ENCODE measurements around the gene OCRL. TPM values are rescaled to one million over a fixed set of nuclear protein-coding genes. Genes with fewer than 3 reads are reported as not detected.

Gene OCRL
- polyA plus RNA-seq, 1 donor (not counting 4 experiments of a cell fraction or from before 2014, with no cell fraction given): 27.9 TPM

DNA sequence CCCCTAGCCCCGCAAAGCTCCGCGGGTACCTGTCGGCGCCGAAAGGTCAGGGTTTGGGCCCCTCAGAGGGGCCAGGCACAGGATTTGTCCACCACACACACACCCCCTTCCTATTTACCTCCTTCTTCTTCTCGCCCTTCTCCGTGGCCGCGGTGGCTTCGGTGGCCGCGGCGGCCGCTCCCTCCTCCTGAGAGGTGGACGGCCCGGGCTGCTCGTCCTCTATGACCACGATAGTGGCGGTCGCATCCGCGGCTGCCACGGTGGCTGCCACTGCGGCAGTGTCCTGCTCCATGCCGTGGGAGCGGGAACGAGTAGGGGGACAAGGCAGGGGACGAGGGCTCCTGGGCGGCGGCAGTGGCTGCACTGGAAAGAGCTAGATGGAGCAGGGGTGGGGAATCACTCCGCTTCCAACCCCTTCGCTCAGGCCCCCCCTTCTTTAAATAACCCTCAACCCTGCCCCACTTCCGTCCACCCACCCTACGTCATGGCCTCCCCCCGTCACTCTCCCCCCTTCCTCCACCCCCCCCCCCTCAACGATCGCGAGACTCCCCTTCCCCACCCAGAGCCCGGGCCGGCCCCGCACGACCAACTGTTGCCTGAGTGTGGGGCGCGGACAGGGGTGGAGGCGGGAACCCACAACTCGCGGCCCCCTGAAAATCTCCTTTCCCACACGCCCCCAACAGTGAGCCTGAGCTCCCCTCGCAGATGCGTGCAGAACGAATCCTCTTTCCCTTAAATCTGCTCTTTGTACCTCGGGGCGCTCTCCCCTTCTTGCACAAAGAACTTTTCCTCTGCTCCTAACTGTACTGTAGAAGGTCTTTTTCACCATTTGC, 16.8 kb upstream of the OCRL start, which contains the start of gene SMARCA1:
Gene SMARCA1 (minus strand): TSS at position 412 of the 833 bp plus-strand sequence. CDS start 120 bp downstream, at position 292.
- Histone ChIP-seq H3K4me2 (ENCODE audit: control insufficient read depth, extremely low read depth, insufficient read depth, low read depth, low read length) (peak within 1 kb of the TSS; percentile 54), H3K27me3 (ENCODE audit: control insufficient read depth, extremely low read depth, insufficient read depth, low read length) (no peaks in the 10 kb centered on the region), H3K9me1 (ENCODE audit: control insufficient read depth, extremely low read depth, insufficient read depth, low read length) (no peaks in the 10 kb centered on the region), H3K4me3 (ENCODE audit: control insufficient read depth in 2 of 3, extremely low read depth in 1 of 3, insufficient read depth in 2 of 3, low read depth in 1 of 3, low read length in 3 of 3) (peak within 1 kb of the TSS; percentile 61 to 70 (median 64)), H3K9me3 (ENCODE audit: control insufficient read depth, low read depth, low read length) (no peaks in the 10 kb centered on the region), H4K20me1 (ENCODE audit: control insufficient read depth, extremely low read depth, insufficient read depth, low read length) (no peaks in the 10 kb centered on the region), H3K4me1 (ENCODE audit: control insufficient read depth, extremely low read depth, insufficient read depth, low read length) (no peaks in the 10 kb centered on the region), H3K27ac (ENCODE audit: control insufficient read depth, insufficient read depth, low read length) (no peak within 1 kb of the TSS), H3K9ac (ENCODE audit: control insufficient read depth, extremely low read depth, insufficient read depth, low read length) (peak within 1 kb of the TSS; percentile 57), H3K36me3 (ENCODE audit: control insufficient read depth in 2 of 2, extremely low read depth in 1 of 2, insufficient read depth in 2 of 2, low read length in 2 of 2) (no peaks in the 10 kb centered on the region), H2AFZ (ENCODE audit: control insufficient read depth, low read length) (peak within 1 kb of the TSS; percentile 76), H3K79me2 (ENCODE audit: control insufficient read depth, insufficient read depth, low read length) (peaks cover 6% of the 10 kb centered on the region)
- dilution Hi-C loops (cut with MboI; ENCODE audit: extremely low pct_ligation_motif_present, low sequenced_read_pairs): no loop called here
- DNase-seq (ENCODE audit: low read depth, low spot score) (no peak), FAIRE-seq (no peak)
- TF ChIP-seq, protein P1, sequence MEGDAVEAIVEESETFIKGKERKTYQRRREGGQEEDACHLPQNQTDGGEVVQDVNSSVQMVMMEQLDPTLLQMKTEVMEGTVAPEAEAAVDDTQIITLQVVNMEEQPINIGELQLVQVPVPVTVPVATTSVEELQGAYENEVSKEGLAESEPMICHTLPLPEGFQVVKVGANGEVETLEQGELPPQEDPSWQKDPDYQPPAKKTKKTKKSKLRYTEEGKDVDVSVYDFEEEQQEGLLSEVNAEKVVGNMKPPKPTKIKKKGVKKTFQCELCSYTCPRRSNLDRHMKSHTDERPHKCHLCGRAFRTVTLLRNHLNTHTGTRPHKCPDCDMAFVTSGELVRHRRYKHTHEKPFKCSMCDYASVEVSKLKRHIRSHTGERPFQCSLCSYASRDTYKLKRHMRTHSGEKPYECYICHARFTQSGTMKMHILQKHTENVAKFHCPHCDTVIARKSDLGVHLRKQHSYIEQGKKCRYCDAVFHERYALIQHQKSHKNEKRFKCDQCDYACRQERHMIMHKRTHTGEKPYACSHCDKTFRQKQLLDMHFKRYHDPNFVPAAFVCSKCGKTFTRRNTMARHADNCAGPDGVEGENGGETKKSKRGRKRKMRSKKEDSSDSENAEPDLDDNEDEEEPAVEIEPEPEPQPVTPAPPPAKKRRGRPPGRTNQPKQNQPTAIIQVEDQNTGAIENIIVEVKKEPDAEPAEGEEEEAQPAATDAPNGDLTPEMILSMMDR (optimal IDR thresholded peaks at IDR 0.05 in 1 of 3, IDR thresholded peaks at IDR 0.05 in 1 of 3, conservative IDR thresholded peaks at IDR 0.05 in 1 of 3; ENCODE audit: extremely low read depth in 1 of 3, insufficient read depth in 2 of 3, low read length in 3 of 3): no peak
- no peak for TF ChIP-seq EZH2 (IDR thresholded peaks at IDR 0.05; ENCODE audit: low read length)

DNA sequence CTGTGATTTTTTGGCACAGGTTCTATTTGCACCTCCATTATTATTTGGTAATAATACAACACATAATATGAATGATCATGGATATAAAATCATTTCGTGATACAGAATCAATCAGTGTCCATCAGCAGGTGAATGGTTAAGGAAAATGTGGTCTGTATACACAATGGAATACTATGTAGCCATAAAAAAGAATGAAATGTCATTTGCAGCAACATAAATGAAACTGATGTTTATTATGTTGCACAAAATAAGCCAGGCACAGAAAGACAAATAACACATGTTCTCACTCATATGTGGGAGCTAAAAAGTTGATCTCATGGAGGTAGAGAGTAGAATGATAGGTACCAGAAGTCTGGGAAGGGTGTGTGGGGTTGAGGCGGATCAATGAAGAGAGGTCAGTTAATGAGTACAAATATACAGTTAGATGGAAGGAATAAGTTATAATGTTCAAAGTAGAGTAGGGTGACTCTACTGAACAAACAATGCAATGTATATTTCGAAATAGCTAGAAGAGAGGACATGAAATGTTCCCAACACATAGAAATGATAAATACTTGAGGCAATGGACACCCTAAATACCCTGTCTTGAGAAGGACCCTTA, 15.7 kb upstream of the OCRL start:
- Histone ChIP-seq H3K79me2 (ENCODE audit: control insufficient read depth, insufficient read depth, low read length) (peaks cover 6% of the 10 kb centered on the region), H3K4me3 (ENCODE audit: control insufficient read depth in 2 of 3, extremely low read depth in 1 of 3, insufficient read depth in 2 of 3, low read depth in 1 of 3, low read length in 3 of 3) (no peak overlapping the region), H3K9me1 (ENCODE audit: control insufficient read depth, extremely low read depth, insufficient read depth, low read length) (no peaks in the 10 kb centered on the region), H3K4me2 (ENCODE audit: control insufficient read depth, extremely low read depth, insufficient read depth, low read depth, low read length) (no peak overlapping the region), H3K27ac (ENCODE audit: control insufficient read depth, insufficient read depth, low read length) (no peak overlapping the region), H3K9ac (ENCODE audit: control insufficient read depth, extremely low read depth, insufficient read depth, low read length) (no peak overlapping the region), H3K9me3 (ENCODE audit: control insufficient read depth, low read depth, low read length) (no peaks in the 10 kb centered on the region), H3K4me1 (ENCODE audit: control insufficient read depth, extremely low read depth, insufficient read depth, low read length) (no peaks in the 10 kb centered on the region), H3K36me3 (ENCODE audit: control insufficient read depth in 2 of 2, extremely low read depth in 1 of 2, insufficient read depth in 2 of 2, low read length in 2 of 2) (no peaks in the 10 kb centered on the region), H2AFZ (ENCODE audit: control insufficient read depth, low read length) (no peak overlapping the region), H3K27me3 (ENCODE audit: control insufficient read depth, extremely low read depth, insufficient read depth, low read length) (no peaks in the 10 kb centered on the region), H4K20me1 (ENCODE audit: control insufficient read depth, extremely low read depth, insufficient read depth, low read length) (no peaks in the 10 kb centered on the region)
- no peak for DNase-seq (ENCODE audit: low read depth, low spot score)
- TF ChIP-seq, protein P1 (optimal IDR thresholded peaks at IDR 0.05 in 1 of 3, IDR thresholded peaks at IDR 0.05 in 1 of 3, conservative IDR thresholded peaks at IDR 0.05 in 1 of 3; ENCODE audit: extremely low read depth in 1 of 3, insufficient read depth in 2 of 3, low read length in 3 of 3): no peak
- no peak for TF ChIP-seq EZH2 (IDR thresholded peaks at IDR 0.05; ENCODE audit: low read length)
- dilution Hi-C loops (cut with MboI; ENCODE audit: extremely low pct_ligation_motif_present, low sequenced_read_pairs): no loop called here
- FAIRE-seq: no peak

Measured in keratinocyte (primary cell).